B cell (primary cell): ENCODE measurements around the gene TRAF3. TPM values are rescaled to one million over a fixed set of nuclear protein-coding genes. Genes with fewer than 3 reads are reported as not detected.

ENCODE experiments used
- ATAC-seq: fragments of 200-7000 bp; cut with Tn5 transposase; one replicate; pipeline ENCODE4 v1.10.0; 2021; ENCODE audit warnings: low read depth, mild to moderate bottlenecking, moderate number of reproducible peaks, moderate library complexity
- CTCF ChIA-PET: fragments of 350-600 bp; sonication (Branson Sonifier 250); formaldehyde crosslinking; loops from one replicate; lab custom pipeline; 2021; ENCODE audit warnings: antibody characterized with exemption, inconsistent platforms; lab: Charles Lee
- POLR2A ChIA-PET: fragments of 350-600 bp; sonication (Branson Sonifier 250); formaldehyde crosslinking; loops from one replicate; lab custom pipeline; 2021; ENCODE audit warnings: antibody characterized with exemption; lab: Charles Lee
- DNase-seq: peaks from one replicate; pipeline ENCODE4 v3.0.0; 2013
- H2AFZ ChIP-seq: 2 replicates; pipeline ENCODE4 v1.6.1; 2012; ENCODE audit warnings: mild to moderate bottlenecking, low read depth, low read length; ENCODE audit not compliant: insufficient read depth, poor library complexity, severe bottlenecking
- H3K27ac ChIP-seq, 2 donors: 1 replicate in 1 of 2; 2 replicates in 1 of 2; pipeline ENCODE4 v1.5.1; 2012 to 2013; ENCODE audit warnings: low read length in 2 of 2, mild to moderate bottlenecking in 2 of 2, moderate library complexity in 1 of 2
- H3K27me3 ChIP-seq, 4 experiments: fragments of 200-600 bp in 1 of 4; sonication (generic) in 1 of 4; replicated peaks in 1 of 4; 1 replicate in 2 of 4; 2 replicates in 2 of 4; pipeline versions ENCODE4 v1.6.1 to v1.7.0; 2013 to 2016; ENCODE audit warnings: low read length in 3 of 4, mild to moderate bottlenecking in 2 of 4, mixed read lengths in 1 of 4, moderate library complexity in 1 of 4; ENCODE audit not compliant: insufficient read depth in 4 of 4, control insufficient read depth in 3 of 4; ENCODE audit errors: control extremely low read depth in 1 of 4
- H3K36me3 ChIP-seq, 2 experiments: replicated peaks in 1 of 2; 1 replicate in 1 of 2; 2 replicates in 1 of 2; pipeline versions ENCODE4 v1.6.1 to v1.7.1; 2013; ENCODE audit warnings: low read length in 1 of 2; ENCODE audit not compliant: insufficient read depth in 2 of 2, control insufficient read depth in 1 of 2; ENCODE audit errors: control extremely low read depth in 1 of 2, extremely low read depth in 1 of 2
- H3K4me1 ChIP-seq, 2 donors: fragments of 200-600 bp in 1 of 2; sonication (generic) in 1 of 2; 1 replicate in 1 of 2; 2 replicates in 1 of 2; pipeline versions ENCODE4 v1.5.1 to v1.6.1; 2013 to 2017; ENCODE audit warnings: low read length in 2 of 2; ENCODE audit not compliant: control insufficient read depth in 2 of 2, insufficient read depth in 2 of 2
- H3K4me2 ChIP-seq: replicated peaks from 2 replicates; pipeline ENCODE3; 2012; ENCODE audit warnings: mild to moderate bottlenecking, low read depth, low read length; ENCODE audit not compliant: poor library complexity, severe bottlenecking
- H3K4me3 ChIP-seq, 5 experiments: fragments of 200-600 bp in 1 of 5; sonication (generic) in 1 of 5; 1 replicate in 3 of 5; 2 replicates in 2 of 5; pipeline versions ENCODE4 v1.5.1 to v1.7.0; 2011 to 2016; ENCODE audit warnings: low read length in 4 of 5, mild to moderate bottlenecking in 4 of 5, low read depth in 2 of 5, control low read depth in 1 of 5, moderate library complexity in 1 of 5; ENCODE audit not compliant: insufficient read depth in 1 of 5; ENCODE audit errors: control extremely low read depth in 1 of 5, extremely low read depth in 1 of 5
- H3K79me2 ChIP-seq: fragments of 200-600 bp; sonication (generic); one replicate; pipeline ENCODE4 v1.6.0; 2016; ENCODE audit warnings: low read length; ENCODE audit not compliant: control insufficient read depth, insufficient read depth
- H3K9ac ChIP-seq: fragments of 200-600 bp; sonication (generic); 2 replicates; pipeline ENCODE4 v1.6.1; 2017; ENCODE audit warnings: mild to moderate bottlenecking, low read length, moderate library complexity
- H3K9me3 ChIP-seq, 3 donors: one replicate each; pipeline versions ENCODE4 v1.6.1 to v1.7.1; 2013; ENCODE audit warnings: low read length in 2 of 3; ENCODE audit not compliant: control insufficient read depth in 2 of 3, insufficient read depth in 1 of 3; ENCODE audit errors: control extremely low read depth in 1 of 3
- H4K20me1 ChIP-seq: 2 replicates; pipeline ENCODE4 v1.6.0; 2012; ENCODE audit warnings: mild to moderate bottlenecking, low read length; ENCODE audit not compliant: insufficient read depth, control insufficient read depth, poor library complexity, severe bottlenecking
- H3K27ac Mint-ChIP-seq: one replicate; pipeline ENCODE4 v1.8.0; 2021; ENCODE audit warnings: mixed read lengths
- H3K27me3 Mint-ChIP-seq: one replicate; pipeline ENCODE4 v1.8.0; 2021; ENCODE audit warnings: mixed read lengths
- H3K4me1 Mint-ChIP-seq: one replicate; pipeline ENCODE4 v1.8.0; 2021; ENCODE audit warnings: mixed read lengths
- H3K4me3 Mint-ChIP-seq: one replicate; pipeline ENCODE4 v1.8.0; 2021; ENCODE audit warnings: mixed read lengths
- H3K9me3 Mint-ChIP-seq: one replicate; pipeline ENCODE4 v1.8.0; 2022; ENCODE audit warnings: mixed read lengths; ENCODE audit not compliant: insufficient read depth
- EZH2 ChIP-seq: IDR thresholded peaks from 2 replicates; pipeline ENCODE4 v1.6.1; 2012; ENCODE audit warnings: borderline replicate concordance, low read depth, mild to moderate bottlenecking, moderate library complexity, low read length; ENCODE audit not compliant: insufficient read depth, poor library complexity, severe bottlenecking
- WGBS: methylation state at CpG from one replicate; pipeline ENCODE4 v1.1.5; 2013; ENCODE audit warnings: missing lambda C conversion rate; ENCODE audit not compliant: insufficient coverage; 5-methylcytosine and 5-hydroxymethylcytosine counted together
- intact Hi-C: fragments of 100-400 bp; cut with micrococcal nuclease; formaldehyde crosslinking; loops from one replicate; pipeline ENCODE4 v1.10.0; 2022
- polyA plus RNA-seq: library from polyadenylated mRNA; depleted of rRNA; stranded (reverse); fragments of >200 nt; gene quantifications from 2 replicates; pipeline ENCODE4 v1.2.3, GENCODE V29; 2012
- total RNA-seq, 2 donors: library from RNA; stranded (reverse); fragments of 120-200 nt in 1 of 2; gene quantifications; 1 replicate in 1 of 2; 2 replicates in 1 of 2; pipeline versions ENCODE4 v1.2.3 to v1.2.4, GENCODE V29; 2013 to 2022
- TF ChIP-seq, protein P1 (sequence below): fragments of 200-600 bp; IDR thresholded peaks from one replicate; pipeline ENCODE4 v1.8.0; 2022; ENCODE audit warnings: antibody characterized with exemption, mild to moderate bottlenecking

The TRAF3 gene
- total and polyA plus RNA-seq, 2 donors (not counting 1 experiment from before 2014, with no cell fraction given), result 42.8 to 89.8 TPM

DNA sequence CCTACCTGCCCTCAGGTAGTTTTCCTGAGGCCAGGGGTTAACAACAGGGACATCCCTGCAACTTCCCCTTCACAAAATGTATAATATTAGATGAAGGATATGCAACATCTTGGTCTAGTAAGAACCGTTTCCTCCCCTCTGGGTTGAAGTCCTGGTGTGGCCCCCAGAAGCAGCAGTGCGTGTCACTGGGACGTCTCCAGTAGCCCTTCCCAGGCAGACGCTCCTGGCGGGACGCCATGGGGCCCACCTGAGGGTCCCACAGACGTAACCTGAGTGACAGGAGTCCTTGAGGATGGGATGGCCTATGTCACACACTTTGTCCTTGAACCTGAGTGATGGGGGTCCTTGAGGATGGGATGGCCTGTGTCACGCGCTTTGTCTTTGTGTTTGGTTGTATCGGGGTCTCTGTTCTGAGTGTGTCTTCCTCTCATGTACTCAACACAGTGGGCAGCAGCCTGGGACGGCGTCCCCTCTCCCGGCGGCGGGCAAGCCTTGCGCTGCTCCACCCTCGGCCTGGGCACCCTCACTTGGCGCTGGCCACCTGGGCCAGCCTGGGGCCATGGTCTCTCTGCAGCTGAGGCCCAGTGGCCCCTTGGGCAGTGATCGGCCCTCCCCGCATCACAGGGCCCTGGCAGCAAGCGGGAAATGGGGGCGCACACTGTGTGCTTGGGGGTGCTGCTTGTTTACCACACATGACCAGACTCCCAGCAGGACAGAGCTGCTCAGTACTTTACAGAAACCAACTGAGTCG lies 130.9 kb downstream of the TRAF3 start:
- Histone ChIP-seq H3K9me3 (no peaks in the 10 kb centered on the region), H2AFZ (no peak overlapping the region), H3K4me1 (peaks cover 19 to 33% of the 10 kb centered on the region in 2 donors), H3K9ac (no peak overlapping the region), H4K20me1 (peaks cover 12% of the 10 kb centered on the region), H3K4me2 (peak overlapping the region; percentile 33), H3K36me3 (peaks cover 0 to 63% of the 10 kb centered on the region in 2 experiments), H3K79me2 (peaks cover 41% of the 10 kb centered on the region), H3K27ac (peak overlapping the region; percentile 15 to 43), H3K27me3 (no peaks in the 10 kb centered on the region), H3K4me3 (no peak overlapping the region)
- Mint-ChIP-seq H3K9me3 (no peaks in the 10 kb centered on the region), H3K27ac (peak overlapping the region; percentile 59), H3K27me3 (no peaks in the 10 kb centered on the region), H3K4me3 (no peak overlapping the region), H3K4me1 (peaks cover 25% of the 10 kb centered on the region)
- CTCF ChIA-PET, result interaction anchor here (0.8 kb wide), 1 partner anchor 90 kb away, joined by 3 read pairs; no protein-coding TSS in a partner anchor
- DNase-seq, result no peak
- WGBS, result 93% methylated on average over 23 of the region's 23 CpGs
- ATAC-seq, result no peak
- TF ChIP-seq EZH2, result no peak
- TF ChIP-seq, protein P1, sequence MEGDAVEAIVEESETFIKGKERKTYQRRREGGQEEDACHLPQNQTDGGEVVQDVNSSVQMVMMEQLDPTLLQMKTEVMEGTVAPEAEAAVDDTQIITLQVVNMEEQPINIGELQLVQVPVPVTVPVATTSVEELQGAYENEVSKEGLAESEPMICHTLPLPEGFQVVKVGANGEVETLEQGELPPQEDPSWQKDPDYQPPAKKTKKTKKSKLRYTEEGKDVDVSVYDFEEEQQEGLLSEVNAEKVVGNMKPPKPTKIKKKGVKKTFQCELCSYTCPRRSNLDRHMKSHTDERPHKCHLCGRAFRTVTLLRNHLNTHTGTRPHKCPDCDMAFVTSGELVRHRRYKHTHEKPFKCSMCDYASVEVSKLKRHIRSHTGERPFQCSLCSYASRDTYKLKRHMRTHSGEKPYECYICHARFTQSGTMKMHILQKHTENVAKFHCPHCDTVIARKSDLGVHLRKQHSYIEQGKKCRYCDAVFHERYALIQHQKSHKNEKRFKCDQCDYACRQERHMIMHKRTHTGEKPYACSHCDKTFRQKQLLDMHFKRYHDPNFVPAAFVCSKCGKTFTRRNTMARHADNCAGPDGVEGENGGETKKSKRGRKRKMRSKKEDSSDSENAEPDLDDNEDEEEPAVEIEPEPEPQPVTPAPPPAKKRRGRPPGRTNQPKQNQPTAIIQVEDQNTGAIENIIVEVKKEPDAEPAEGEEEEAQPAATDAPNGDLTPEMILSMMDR, result no peak
- POLR2A ChIA-PET, result no interaction called here
- intact Hi-C loops, result no loop called here

GRCh38 chr14:102908766-102909455 lies 131.7 kb downstream of the TRAF3 start:
- Mint-ChIP-seq H3K4me1 (peaks cover 25% of the 10 kb centered on the region), H3K4me3 (no peak overlapping the region), H3K27ac (no peak overlapping the region), H3K27me3 (no peaks in the 10 kb centered on the region), H3K9me3 (no peaks in the 10 kb centered on the region)
- H3K79me2 ChIP-seq, result peaks cover 40% of the 10 kb centered on the region
- no peak overlapping the region for H2AFZ ChIP-seq
- H3K4me3 ChIP-seq, result no peak overlapping the region
- DNase-seq (no peak), ATAC-seq (no peak)
- H3K4me1 ChIP-seq, result peaks cover 20 to 33% of the 10 kb centered on the region in 2 donors
- H3K36me3 ChIP-seq, result peaks cover 0 to 56% of the 10 kb centered on the region in 2 experiments
- WGBS, result 94% methylated on average over 29 of the region's 29 CpGs
- CTCF ChIA-PET, result interaction anchor here (0.8 kb wide), 1 partner anchor 91 kb away, joined by 3 read pairs; no protein-coding TSS in a partner anchor
- POLR2A ChIA-PET, result no interaction called here
- peaks cover 12% of the 10 kb centered on the region for H4K20me1 ChIP-seq
- H3K27me3 ChIP-seq, result no peaks in the 10 kb centered on the region
- H3K27ac ChIP-seq, result no peak overlapping the region
- TF ChIP-seq, protein P1, result no peak
- TF ChIP-seq EZH2, result no peak
- no peak overlapping the region for H3K4me2 ChIP-seq
- H3K9ac ChIP-seq, result no peak overlapping the region
- intact Hi-C loops, result no loop called here
- H3K9me3 ChIP-seq, result no peaks in the 10 kb centered on the region
